ACC112 (cell line): ENCODE measurements around the gene SLC43A1.
A peak's percentile ranks its signal among the peaks of the same experiment; 100 is the strongest.

Experiments used
- H2AFZ ChIP-seq: fragments of 200-600 bp; sonication (generic); one replicate; pipeline ENCODE4 v1.6.0; 2017; ENCODE audit warnings: antibody characterized with exemption, low read length; ENCODE audit not compliant: unreplicated experiment
- H3K27ac ChIP-seq: fragments of 200-600 bp; sonication (generic); 2 replicates; pipeline ENCODE4 v1.5.1; 2014; ENCODE audit warnings: low read depth, mild to moderate bottlenecking, antibody characterized with exemption, low read length, moderate library complexity
- H3K27me3 ChIP-seq: fragments of 200-600 bp; sonication (generic); 2 replicates; pipeline ENCODE4 v1.6.1; 2014; ENCODE audit warnings: mild to moderate bottlenecking, antibody characterized with exemption, low read length, moderate library complexity, mixed read lengths; ENCODE audit not compliant: insufficient read depth
- H3K36me3 ChIP-seq: fragments of 200-600 bp; sonication (generic); 2 replicates; pipeline ENCODE4 v1.6.1; 2016; ENCODE audit warnings: mild to moderate bottlenecking, antibody characterized with exemption, low read length, moderate library complexity, mixed read lengths; ENCODE audit not compliant: insufficient read depth
- H3K4me1 ChIP-seq: fragments of 200-600 bp; sonication (generic); one replicate; pipeline ENCODE4 v1.6.1; 2016; ENCODE audit warnings: low read length, mixed read lengths; ENCODE audit not compliant: insufficient read depth, unreplicated experiment, control insufficient read depth
- H3K4me3 ChIP-seq: fragments of 200-600 bp; sonication (generic); 2 replicates; pipeline ENCODE4 v1.5.1; 2014; ENCODE audit warnings: mild to moderate bottlenecking, low read depth, low read length
- H3K79me2 ChIP-seq: fragments of 200-600 bp; sonication (generic); one replicate; pipeline ENCODE4 v1.6.0; 2016; ENCODE audit warnings: low read length; ENCODE audit not compliant: control insufficient read depth, unreplicated experiment, insufficient read depth

Gene SLC43A1

DNA sequence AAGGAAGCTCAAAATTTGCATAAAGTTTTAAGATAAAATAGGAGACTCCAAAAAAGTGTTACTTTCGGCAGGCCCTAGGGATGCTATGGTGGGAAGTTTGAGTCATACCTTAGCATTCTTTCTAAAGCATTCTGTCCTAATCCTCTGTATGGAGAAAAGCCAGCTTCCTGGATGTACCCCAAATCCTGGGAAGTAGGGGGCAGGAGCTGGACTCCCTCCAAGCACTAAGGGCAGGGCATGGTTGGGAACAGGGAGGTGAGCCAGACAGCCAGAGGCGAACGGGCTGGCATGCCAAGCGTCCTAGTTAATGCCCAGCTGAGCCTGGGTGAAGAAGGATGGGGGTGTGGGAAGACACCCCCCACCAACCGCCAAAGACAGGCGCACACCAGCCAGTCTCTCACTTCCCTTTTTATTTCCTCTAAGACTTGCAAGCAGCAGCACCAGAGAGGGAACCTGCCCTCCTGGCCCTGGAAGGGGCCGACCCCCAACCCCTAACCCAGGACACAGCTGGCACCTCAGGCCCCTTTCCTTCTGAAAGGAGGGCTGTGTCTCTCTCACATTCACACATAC lies 31.3 kb downstream of the SLC43A1 start:
- H3K79me2 ChIP-seq = no peaks in the 10 kb centered on the region
- no peak overlapping the region for H3K4me3 ChIP-seq
- H3K27ac ChIP-seq = no peak overlapping the region
- H3K27me3 ChIP-seq = peaks cover 14% of the 10 kb centered on the region
- H3K4me1 ChIP-seq = no peaks in the 10 kb centered on the region
- H3K36me3 ChIP-seq = no peaks in the 10 kb centered on the region
- no peak overlapping the region for H2AFZ ChIP-seq

DNA sequence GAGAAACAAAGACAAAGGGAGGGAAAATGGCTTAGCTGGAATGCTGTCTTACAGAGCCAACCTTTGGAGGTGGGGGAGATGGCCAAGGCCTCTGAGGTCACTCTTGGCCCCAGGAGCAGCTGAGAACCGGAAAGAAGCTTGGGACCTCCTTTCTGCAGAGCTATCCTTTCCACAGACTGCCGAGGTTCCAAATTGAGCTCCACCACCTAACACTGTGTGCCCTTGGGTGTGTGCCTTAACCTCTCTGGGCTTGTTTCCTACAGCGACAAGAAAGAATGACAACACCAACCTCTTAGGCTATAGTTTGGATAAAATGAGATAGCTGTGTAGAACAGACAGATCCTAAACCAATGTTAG lies 32.0 kb downstream of the SLC43A1 start:
- H3K27ac ChIP-seq = no peak overlapping the region
- H3K27me3 ChIP-seq = peaks cover 14% of the 10 kb centered on the region
- H2AFZ ChIP-seq = no peak overlapping the region
- no peaks in the 10 kb centered on the region for H3K36me3 ChIP-seq
- peak overlapping the region; percentile 72; the same call in 1 of the 2 replicates for H3K4me3 ChIP-seq
- no peaks in the 10 kb centered on the region for H3K4me1 ChIP-seq
- no peaks in the 10 kb centered on the region for H3K79me2 ChIP-seq

DNA sequence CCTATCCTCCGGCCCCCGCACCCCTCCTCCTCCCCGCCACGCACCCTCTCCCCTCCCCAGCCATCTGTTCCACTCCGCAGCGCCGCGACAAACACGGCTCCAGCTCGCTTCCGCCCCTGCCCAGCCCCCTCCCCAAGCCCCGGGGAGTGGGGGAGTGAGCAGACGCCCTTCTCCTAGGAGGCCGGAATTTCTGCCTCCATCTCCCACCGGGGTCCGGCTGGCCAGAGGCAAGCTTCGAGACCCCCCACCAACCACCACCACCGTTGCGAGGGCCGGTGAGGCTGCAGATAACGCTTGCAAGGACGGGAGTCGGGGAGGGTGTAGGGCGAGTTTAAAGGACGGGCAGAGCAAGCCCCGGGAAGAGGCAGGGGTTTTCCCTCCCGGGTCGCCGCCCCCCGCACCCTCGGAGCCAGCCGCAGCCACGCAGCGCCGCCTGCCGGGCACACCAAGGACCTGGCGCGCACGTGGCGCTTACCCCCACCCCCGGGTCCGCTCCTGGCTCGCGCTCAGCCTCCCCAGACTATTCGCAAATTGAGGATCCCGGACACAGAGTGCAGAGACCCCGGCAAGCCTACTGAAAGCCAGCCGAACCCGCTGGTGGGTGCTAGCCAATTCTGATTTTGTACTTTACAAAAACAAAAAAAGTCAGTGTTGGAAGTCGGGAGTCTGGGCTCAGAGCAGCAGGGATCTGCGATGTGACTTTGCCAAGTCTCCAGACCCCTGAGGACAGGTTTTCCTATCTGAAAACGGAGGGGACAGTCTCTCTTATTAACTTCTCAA lies 32.5 kb downstream of the SLC43A1 start:
- H3K36me3 ChIP-seq = no peaks in the 10 kb centered on the region
- H3K4me3 ChIP-seq = peak overlapping the region; percentile 72
- H3K27me3 ChIP-seq = peaks cover 19% of the 10 kb centered on the region
- H3K79me2 ChIP-seq = no peaks in the 10 kb centered on the region
- H3K4me1 ChIP-seq = no peaks in the 10 kb centered on the region
- H3K27ac ChIP-seq = no peak overlapping the region
- no peak overlapping the region for H2AFZ ChIP-seq

DNA sequence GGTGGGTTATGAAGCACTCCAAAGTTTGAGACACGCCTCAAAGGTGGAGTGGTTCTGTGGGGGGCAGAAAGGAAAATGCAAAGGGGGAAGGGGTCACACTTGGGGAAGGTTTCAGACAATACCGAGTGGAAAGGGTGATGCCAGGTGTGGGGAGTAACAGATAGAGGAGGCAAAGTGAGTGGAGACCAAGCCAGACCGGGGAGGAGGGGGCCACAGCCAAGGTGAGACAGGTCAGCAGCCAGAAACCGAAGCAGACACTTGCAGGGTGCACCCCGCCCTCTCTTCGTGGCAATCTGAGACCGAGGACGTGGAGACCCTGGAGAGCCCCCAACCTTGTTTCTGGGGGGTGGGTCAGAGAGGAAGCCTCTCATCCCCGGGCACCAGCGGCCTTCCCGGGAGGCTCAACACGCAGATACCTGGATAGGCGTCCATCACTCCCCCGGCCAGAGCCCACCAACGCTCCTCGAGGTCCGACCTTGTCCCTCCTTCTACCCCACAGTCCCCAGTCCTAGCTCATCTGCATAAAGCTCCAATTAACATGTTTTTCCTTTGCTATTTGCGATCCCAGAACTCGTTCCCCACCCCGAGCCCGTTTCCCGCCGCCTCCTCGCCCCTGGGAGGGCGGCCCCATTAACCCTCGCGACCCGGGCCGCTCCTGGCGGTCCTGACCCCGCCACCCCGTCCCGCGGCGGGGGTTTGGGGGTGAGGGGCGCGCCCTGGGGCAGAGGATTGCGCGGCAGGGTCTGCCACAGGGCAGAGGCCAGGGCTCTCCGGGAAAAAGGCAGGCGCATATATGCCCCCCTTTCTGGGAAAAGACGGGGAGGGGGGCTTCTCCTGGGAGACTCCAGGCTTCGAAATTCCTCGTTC lies 33.4 kb downstream of the SLC43A1 start:
- Histone ChIP-seq H2AFZ (no peak overlapping the region), H3K4me3 (peak overlapping the region; percentile 72; the same call in 1 of the 2 replicates), H3K79me2 (no peaks in the 10 kb centered on the region), H3K4me1 (no peaks in the 10 kb centered on the region), H3K27me3 (peaks cover 24% of the 10 kb centered on the region), H3K36me3 (no peaks in the 10 kb centered on the region), H3K27ac (no peak overlapping the region)

DNA sequence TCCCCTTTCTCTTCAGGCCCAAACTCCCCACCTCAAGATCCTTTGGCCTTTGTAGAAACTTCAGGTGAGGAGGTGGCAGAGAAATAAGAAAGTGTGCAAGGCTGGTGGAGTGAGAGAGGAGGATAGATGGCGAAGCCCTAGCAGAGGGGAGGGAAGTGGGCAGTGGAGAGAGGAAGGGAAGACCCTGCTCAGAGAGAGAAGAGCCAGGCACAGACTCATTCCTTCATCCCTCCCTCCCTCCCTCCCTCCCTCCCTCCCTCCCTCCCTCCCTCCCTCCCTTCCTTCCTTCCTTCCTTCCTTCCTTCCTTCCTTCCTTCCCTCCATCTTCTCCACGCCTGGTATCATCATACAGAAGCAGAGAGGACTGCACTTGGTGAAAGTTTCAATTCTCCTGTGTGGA lies 34.2 kb downstream of the SLC43A1 start:
- Histone ChIP-seq H3K27ac (no peak overlapping the region), H3K36me3 (no peaks in the 10 kb centered on the region), H2AFZ (no peak overlapping the region), H3K4me1 (no peaks in the 10 kb centered on the region), H3K79me2 (no peaks in the 10 kb centered on the region), H3K4me3 (no peak overlapping the region), H3K27me3 (peaks cover 33% of the 10 kb centered on the region)

DNA sequence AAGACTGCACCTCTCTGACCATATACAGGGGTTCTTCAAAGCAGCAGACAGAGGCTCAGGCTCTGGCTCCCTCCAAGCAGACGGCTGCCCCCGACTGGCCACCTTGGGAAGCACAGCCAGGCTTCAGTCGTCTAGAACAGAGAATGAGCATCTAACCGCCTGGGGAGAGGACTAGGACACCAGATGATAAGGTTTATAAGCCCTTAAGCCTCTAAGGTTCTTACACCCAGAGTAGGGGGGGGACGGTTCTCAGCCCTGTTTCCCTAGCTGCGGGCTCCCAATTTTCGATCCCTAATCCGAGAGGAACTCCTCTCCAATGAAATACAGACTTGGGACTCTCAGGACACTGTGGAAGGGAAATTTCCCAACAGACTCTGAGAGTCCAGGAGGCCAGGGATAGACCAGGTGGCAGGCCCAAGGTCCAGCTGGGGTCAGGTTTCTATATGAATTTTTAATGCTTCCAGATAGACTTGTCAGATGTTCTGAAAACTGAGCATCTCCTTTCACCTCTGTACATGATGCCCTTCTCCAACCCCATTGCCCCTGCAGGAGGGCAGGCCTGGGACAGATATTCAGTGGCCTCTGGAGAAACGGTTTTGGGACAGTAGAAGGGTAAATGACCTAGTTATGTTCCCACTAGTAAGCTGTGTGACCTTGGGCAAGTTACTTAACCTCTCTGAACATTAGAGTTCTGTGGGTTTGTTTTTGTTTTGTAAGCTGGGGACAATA lies 34.9 kb downstream of the SLC43A1 start:
- Histone ChIP-seq H3K4me1 (no peaks in the 10 kb centered on the region), H3K79me2 (no peaks in the 10 kb centered on the region), H2AFZ (no peak overlapping the region), H3K4me3 (no peak overlapping the region), H3K36me3 (no peaks in the 10 kb centered on the region), H3K27ac (no peak overlapping the region), H3K27me3 (peaks cover 40% of the 10 kb centered on the region)

DNA sequence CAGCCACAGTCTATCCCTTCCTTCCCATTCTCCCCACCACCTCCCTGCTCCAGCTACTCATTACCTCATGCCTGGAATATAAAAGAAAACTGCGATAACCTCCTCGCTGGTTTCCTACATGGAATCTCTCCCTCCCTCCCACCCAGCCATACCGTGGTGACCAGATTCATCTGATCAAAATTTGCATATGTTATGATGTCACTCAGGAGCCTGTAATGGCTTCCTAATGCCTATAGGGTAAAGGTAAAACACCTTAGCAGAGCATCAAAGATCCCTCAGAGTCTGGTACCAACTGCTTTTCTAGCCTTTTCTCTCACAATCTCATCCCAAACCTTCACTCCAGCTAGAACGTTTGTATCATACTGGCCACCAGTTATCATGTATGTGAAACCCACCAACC lies 35.6 kb downstream of the SLC43A1 start:
- Histone ChIP-seq H3K36me3 (no peaks in the 10 kb centered on the region), H3K4me1 (no peaks in the 10 kb centered on the region), H3K79me2 (no peaks in the 10 kb centered on the region), H3K27ac (no peak overlapping the region), H3K27me3 (peaks cover 47% of the 10 kb centered on the region), H3K4me3 (no peak overlapping the region), H2AFZ (no peak overlapping the region)

DNA sequence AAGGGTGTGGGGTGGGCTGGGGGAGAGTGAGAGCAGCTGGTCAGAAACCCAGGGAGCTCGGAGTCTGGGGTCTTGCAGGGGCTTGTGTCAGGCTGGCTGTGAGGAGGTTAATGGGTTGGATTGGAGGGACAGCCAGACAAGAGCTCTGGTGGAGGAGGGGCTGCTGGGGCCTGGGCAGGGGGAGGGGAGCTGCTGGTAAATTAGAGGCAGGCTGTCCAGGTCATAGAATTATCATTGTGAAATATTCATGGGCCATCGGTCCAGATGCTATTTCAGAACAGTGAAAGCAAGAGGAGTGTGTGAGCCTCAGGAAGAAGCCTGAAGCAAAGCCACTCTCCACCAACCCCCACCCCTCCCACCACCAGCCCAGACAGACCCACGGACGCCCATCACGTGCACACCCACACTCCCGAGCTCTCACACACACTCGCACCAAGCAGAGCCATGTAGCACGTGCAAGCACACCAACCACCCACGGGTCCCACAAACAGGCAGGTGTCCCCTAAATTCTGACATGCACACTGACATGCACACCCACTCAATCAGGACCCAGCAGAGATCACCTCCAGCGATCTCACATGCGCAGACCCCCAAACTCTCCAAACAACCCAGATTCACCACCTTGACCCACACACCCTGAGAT lies 36.4 kb downstream of the SLC43A1 start:
- Histone ChIP-seq H3K27ac (no peak overlapping the region), H2AFZ (no peak overlapping the region), H3K4me1 (no peaks in the 10 kb centered on the region), H3K36me3 (no peaks in the 10 kb centered on the region), H3K27me3 (peaks cover 50% of the 10 kb centered on the region), H3K4me3 (no peak overlapping the region), H3K79me2 (no peaks in the 10 kb centered on the region)

DNA sequence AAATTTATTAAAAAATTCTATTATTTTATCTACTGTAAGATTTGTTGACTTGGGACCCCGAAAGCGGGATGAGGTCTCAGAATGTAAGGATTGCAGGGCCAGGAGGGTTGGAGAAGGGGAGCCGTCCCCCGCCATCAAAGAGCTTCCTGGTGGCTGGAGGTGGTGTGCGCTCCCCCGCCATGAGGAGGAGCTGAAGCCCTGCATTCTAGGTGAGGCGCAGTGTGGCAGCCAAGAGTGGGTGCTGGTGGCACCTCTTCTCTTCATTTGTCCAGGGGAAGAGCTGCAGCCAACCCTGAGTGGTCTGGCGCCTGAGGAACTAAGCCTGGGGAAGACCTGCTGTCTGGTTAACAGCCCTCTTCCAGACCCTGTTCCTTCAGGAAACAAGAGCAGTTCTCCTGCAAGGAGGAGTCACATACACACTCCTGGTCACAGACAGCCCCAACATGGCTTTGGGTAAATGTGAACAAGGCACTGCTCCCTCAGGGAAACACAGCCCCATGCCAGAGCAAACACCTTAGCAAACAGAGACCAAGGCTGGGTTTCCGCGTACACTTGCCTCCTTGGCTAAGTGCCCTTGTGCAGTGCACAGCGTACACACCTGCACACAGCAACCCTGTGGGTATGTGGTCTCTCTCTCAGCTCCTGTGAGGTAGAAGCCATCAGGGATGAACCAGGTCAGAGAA lies 37.9 kb downstream of the SLC43A1 start:
- no peaks in the 10 kb centered on the region for H3K36me3 ChIP-seq
- H3K4me3 ChIP-seq = no peak overlapping the region
- H3K27ac ChIP-seq = no peak overlapping the region
- H3K79me2 ChIP-seq = no peaks in the 10 kb centered on the region
- H3K4me1 ChIP-seq = no peaks in the 10 kb centered on the region
- peaks cover 47% of the 10 kb centered on the region for H3K27me3 ChIP-seq
- H2AFZ ChIP-seq = no peak overlapping the region
